Skeletal muscle satellite cell (primary cell): Measurements from ENCODE around the gene AHNAK2.
"Not testable (repeated sequence)": the region's sequence is repeated elsewhere in the genome, so short reads cannot be mapped to it uniquely, and the experiment has no call there.

Experiments
- H3K27me3 ChIP-seq: 2 replicates; pipeline ENCODE4 v1.7.0; 2013; ENCODE audit warnings: low read length; ENCODE audit not compliant: control insufficient read depth, insufficient read depth
- H3K36me3 ChIP-seq: 2 replicates; pipeline ENCODE4 v1.7.0; 2013; ENCODE audit warnings: mild to moderate bottlenecking, control low read depth, low read length; ENCODE audit not compliant: insufficient read depth
- H3K4me1 ChIP-seq: 2 replicates; pipeline ENCODE4 v1.7.0; 2013; ENCODE audit warnings: low read length; ENCODE audit not compliant: control insufficient read depth, insufficient read depth
- H3K4me2 ChIP-seq: 2 replicates; pipeline ENCODE4 v1.7.0; 2013; ENCODE audit warnings: mild to moderate bottlenecking, low read length
- H3K4me3 ChIP-seq: 2 replicates; pipeline ENCODE4 v1.7.0; 2013; ENCODE audit warnings: low read length
- H3K9ac ChIP-seq: 2 replicates; pipeline ENCODE4 v1.7.0; 2013; ENCODE audit warnings: mild to moderate bottlenecking, low read depth, low read length, moderate library complexity
- H3K9me3 ChIP-seq: replicated peaks from 2 replicates; pipeline ENCODE4 v1.7.0; 2013; ENCODE audit warnings: mild to moderate bottlenecking, control low read depth, low read length

AHNAK2 gene

GRCh38 chr14:104951863-104952657 lies 26.1 kb downstream of the AHNAK2 start:
- H3K9ac ChIP-seq, H3K4me3 ChIP-seq, H3K4me1 ChIP-seq, H3K27me3 ChIP-seq, H3K4me2 ChIP-seq, H3K9me3 ChIP-seq: not testable (repeated sequence)
- H3K36me3 ChIP-seq = peaks cover 49% of the 10 kb centered on the region

DNA sequence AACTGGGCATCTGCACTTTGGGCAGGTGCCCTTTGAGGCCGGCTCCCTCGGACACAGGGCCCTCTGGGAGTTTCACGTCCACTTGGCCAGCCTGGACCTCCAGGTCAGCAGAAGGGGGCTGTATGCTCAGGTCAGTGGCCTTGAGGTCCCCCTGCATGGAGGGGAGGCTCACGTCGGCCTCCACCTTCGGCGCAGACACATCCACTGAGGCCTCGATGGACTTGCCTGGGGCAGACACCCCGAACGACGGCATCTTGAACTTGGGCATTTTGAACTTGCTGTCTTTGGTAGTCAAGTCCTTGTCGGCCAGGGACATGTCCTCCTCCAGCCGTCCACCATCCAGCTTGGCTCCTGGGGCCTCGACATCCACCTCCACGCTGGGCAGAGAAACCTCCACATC lies 27.5 kb downstream of the AHNAK2 start:
- H3K9me3 ChIP-seq, H3K4me3 ChIP-seq, H3K9ac ChIP-seq, H3K4me1 ChIP-seq, H3K27me3 ChIP-seq, H3K4me2 ChIP-seq: not testable (repeated sequence)
- H3K36me3 ChIP-seq = peaks cover 35% of the 10 kb centered on the region

DNA sequence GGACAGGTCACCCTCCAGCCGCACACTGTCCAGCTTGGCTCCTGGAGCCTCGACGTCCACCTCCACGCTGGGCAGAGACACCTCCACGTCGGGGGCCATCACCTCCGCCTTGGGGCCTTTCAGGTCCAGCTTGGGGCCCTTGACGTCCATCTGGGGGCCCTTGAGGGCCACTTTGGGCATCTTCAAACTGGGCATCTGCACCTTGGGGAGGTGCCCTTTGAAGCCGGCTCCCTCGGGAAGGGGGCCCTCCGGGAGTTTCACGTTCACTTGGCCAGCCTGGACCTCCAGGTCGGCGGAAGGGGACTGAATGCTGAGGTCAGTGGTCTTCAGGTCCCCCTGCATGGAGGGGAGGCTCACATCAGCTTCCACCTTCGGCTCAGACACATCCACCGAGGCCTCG lies 28.2 kb downstream of the AHNAK2 start:
- no peak overlapping the region for H3K9ac ChIP-seq
- H3K27me3 ChIP-seq = no peaks in the 10 kb centered on the region
- peaks cover 28% of the 10 kb centered on the region for H3K36me3 ChIP-seq
- no peak overlapping the region for H3K4me2 ChIP-seq
- H3K4me1 ChIP-seq = no peaks in the 10 kb centered on the region
- no peak overlapping the region for H3K4me3 ChIP-seq
- H3K9me3 ChIP-seq = no peaks in the 10 kb centered on the region

DNA sequence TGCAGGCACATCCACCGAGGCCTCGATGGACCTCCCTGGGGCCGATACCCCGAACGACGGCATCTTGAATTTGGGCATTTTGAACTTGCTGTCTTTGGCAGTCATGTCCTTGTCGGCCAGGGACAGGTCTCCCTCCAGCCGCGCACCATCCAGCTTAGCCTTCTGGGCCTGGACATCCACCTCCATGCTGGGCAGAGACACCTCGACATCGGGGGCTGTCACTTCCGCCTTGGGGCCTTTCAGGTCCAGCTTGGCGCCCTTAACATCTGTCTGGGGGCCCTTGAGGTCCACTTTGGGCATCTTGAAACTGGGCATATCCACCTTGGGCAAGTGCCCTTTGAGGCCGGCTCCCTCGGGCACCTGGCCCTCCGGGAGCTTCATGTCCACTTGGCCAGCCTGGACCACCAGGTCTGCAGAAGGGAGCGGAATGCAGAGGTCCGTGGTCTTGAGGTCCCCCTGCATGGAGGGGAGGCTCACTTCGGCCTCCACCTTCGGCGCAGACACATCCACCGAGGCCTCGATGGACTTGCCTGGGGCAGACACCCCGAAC lies 28.7 kb downstream of the AHNAK2 start:
- not testable (repeated sequence) for H3K9ac ChIP-seq, H3K4me2 ChIP-seq, H3K9me3 ChIP-seq, H3K27me3 ChIP-seq, H3K4me1 ChIP-seq, H3K4me3 ChIP-seq
- peaks cover 24% of the 10 kb centered on the region for H3K36me3 ChIP-seq

DNA sequence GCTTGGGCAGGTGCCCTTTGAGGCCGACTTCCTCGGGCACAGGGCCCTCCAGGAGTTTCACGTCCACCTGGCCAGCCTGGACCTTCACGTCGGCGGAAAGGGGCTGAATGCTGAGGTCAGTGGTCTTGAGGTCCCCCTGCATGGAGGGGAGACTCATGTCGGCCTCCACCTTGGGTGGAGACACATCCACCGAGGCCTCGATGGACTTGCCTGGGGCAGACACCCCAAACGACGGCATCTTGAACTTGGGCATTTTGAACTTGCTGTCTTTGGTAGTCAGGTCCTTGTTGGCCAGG lies 29.5 kb downstream of the AHNAK2 start:
- Histone ChIP-seq H3K4me1 (no peaks in the 10 kb centered on the region), H3K27me3 (no peaks in the 10 kb centered on the region), H3K4me2 (no peak overlapping the region), H3K9ac (no peak overlapping the region), H3K4me3 (no peak overlapping the region), H3K36me3 (peaks cover 21% of the 10 kb centered on the region), H3K9me3 (no peaks in the 10 kb centered on the region)

DNA sequence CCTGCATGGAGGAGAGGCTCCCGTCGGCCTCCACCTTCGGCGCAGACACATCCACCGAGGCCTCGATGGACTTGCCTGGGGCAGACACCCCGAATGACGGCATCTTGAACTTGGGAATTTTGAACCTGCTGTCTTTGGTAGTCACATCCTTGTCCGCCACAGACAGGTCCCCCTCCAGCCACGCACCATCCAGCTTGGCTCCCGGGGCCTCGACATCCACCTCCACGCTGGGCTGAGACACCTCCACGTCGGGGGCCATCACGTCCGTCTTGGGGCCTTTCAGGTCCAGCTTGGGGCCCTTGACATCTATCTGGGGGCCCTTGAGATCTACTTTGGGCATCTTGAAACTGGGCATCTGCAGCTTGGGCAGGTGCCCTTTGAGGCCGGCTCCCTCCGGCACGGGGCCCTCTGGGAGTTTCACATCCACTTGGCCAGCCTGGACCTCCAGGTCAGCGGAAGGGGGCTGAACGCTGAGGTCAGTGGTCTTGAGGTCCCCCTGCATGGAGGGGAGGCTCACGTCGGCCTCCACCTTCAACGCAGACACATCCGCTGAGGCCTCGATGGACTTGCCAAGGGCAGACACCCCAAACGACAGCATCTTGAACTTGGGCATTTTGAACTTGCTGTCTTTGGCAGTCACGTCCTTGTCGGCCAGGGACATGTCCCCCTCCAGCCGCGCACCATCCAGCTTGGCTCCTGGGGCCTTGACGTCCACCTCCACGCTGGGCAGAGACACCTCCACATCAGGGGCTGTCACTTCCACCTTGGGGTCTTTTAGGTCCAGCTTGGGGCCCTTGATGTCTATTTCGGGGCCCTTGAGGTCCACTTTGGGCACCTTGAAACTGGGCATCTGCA lies 30.1 kb downstream of the AHNAK2 start:
- H3K4me1 ChIP-seq, H3K4me3 ChIP-seq, H3K27me3 ChIP-seq, H3K4me2 ChIP-seq, H3K9ac ChIP-seq, H3K9me3 ChIP-seq: not testable (repeated sequence)
- H3K36me3 ChIP-seq = peaks cover 15% of the 10 kb centered on the region

DNA sequence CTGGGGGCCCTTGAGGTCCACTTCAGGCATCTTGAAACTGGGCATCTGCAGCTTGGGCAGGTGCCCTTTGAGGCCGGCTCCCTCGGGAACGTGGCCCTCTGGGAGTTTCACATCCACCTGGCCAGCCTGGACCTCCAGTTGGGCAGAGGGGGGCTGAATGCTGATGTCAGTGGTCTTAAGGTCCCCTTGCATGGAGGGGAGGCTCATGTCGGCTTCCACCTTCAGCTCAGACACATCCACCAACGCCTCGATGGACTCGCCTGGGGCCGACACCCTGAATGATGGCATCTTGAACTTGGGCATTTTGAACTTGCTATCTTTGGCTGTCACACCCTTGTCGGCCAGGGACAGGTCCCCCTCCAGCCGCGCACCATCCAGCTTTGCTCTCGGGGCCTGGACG lies 31.0 kb downstream of the AHNAK2 start:
- H3K4me3 ChIP-seq, H3K27me3 ChIP-seq, H3K4me2 ChIP-seq, H3K9me3 ChIP-seq, H3K4me1 ChIP-seq, H3K9ac ChIP-seq: not testable (repeated sequence)
- peaks cover 12% of the 10 kb centered on the region for H3K36me3 ChIP-seq

GRCh38 chr14:104945986-104946965 lies 31.9 kb downstream of the AHNAK2 start:
- peaks cover 16% of the 10 kb centered on the region for H3K36me3 ChIP-seq
- not testable (repeated sequence) for H3K4me3 ChIP-seq, H3K4me1 ChIP-seq, H3K9ac ChIP-seq, H3K9me3 ChIP-seq, H3K4me2 ChIP-seq, H3K27me3 ChIP-seq

GRCh38 chr14:104945266-104945665 lies 32.9 kb downstream of the AHNAK2 start:
- H3K4me1 ChIP-seq, H3K9me3 ChIP-seq, H3K27me3 ChIP-seq, H3K4me3 ChIP-seq, H3K9ac ChIP-seq, H3K4me2 ChIP-seq: not testable (repeated sequence)
- peaks cover 26% of the 10 kb centered on the region for H3K36me3 ChIP-seq

DNA sequence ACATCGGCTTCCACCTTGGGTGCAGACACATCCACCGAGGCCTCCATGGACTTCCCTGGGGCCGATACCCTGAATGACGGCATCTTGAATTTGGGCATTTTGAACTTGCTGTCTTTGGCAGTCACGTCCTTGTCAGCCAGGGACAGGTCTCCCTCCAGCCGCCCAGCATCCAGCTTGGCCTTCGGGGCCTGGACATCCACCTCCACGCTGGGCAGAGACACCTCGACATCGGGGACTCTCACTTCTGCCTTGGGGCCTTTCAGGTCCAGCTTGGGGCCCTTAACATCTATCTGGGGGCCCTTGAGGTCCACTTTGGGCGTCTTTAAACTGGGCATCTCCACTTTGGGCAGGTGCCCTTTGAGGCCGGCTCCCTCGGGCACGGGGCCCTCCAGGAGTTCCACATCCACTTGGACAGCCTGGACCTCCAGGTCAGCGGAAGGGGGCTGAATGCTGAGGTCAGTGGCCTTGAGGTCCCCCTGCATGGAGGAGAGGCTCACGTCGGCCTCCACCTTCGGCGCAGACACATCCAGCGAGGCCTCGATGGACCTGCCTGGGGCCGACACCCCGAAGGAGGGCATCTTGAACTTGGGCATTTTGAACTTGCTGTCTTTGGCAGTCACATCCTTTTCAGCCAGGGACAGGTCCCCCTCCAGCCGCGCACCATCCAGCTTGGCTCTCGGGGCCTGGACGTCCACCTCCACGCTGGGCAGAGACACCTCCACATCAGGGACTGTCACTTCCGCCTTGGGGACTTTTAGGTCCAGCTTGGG lies 33.6 kb downstream of the AHNAK2 start:
- not testable (repeated sequence) for H3K4me3 ChIP-seq, H3K9me3 ChIP-seq, H3K4me1 ChIP-seq, H3K9ac ChIP-seq, H3K27me3 ChIP-seq, H3K4me2 ChIP-seq
- H3K36me3 ChIP-seq = peaks cover 33% of the 10 kb centered on the region

GRCh38 chr14:104944016-104944308 lies 34.2 kb downstream of the AHNAK2 start:
- not testable (repeated sequence) for H3K9ac ChIP-seq, H3K4me3 ChIP-seq, H3K9me3 ChIP-seq, H3K4me2 ChIP-seq, H3K27me3 ChIP-seq, H3K4me1 ChIP-seq
- H3K36me3 ChIP-seq = peaks cover 39% of the 10 kb centered on the region
